PC-3 (cell line): ENCODE results near the gene WDR53. TPM values are rescaled to one million over a fixed set of nuclear protein-coding genes. Genes with fewer than 3 reads are reported as not detected.
"Not testable (repeated sequence)": the region's sequence is repeated elsewhere in the genome, so short reads cannot be mapped to it uniquely, and the experiment has no call there.

ENCODE experiments used
- ATAC-seq: fragments of 200-7000 bp; cut with Tn5 transposase; 2 replicates; pipeline ENCODE4 v1.9.1; 2020; ENCODE audit warnings: mild to moderate bottlenecking, moderate library complexity
- BruUV-seq: library from RNA; stranded (reverse); fragments of 400-500 nt; replicated peaks from 2 replicates; lab custom pipeline; 2021; lab: Mats Ljungman, UMichigan
- CTCF ChIA-PET: fragments of 300-600 bp; sonication (Branson Sonifier 250); formaldehyde crosslinking; loops from one replicate; lab custom pipeline; 2022; ENCODE audit warnings: antibody characterized with exemption; lab: Charles Lee
- POLR2A ChIA-PET: fragments of 300-600 bp; sonication (Branson Sonifier 250); formaldehyde crosslinking; loops from one replicate; lab custom pipeline; 2022; ENCODE audit warnings: antibody characterized with exemption; ENCODE audit not compliant: unreplicated experiment; lab: Charles Lee
- DNase-seq: peaks from one replicate; pipeline ENCODE4 v3.0.0-alpha.2; 2015
- H2AFZ ChIP-seq: fragments of 300-600 bp; sonication (generic); 2 replicates; pipeline ENCODE4 v1.6.0; 2016; ENCODE audit warnings: antibody characterized with exemption, low read length
- H3F3A ChIP-seq: fragments of 300-600 bp; sonication (generic); one replicate; pipeline ENCODE4 v1.6.0; 2017; ENCODE audit warnings: antibody characterized with exemption, low read length, control low read depth, mild to moderate bottlenecking; ENCODE audit not compliant: unreplicated experiment
- H3K27ac ChIP-seq: fragments of 300-600 bp; sonication (generic); 2 replicates; pipeline ENCODE4 v1.5.1; 2016; ENCODE audit warnings: mild to moderate bottlenecking, low read length
- H3K27me3 ChIP-seq: fragments of 300-600 bp; sonication (generic); 2 replicates; pipeline ENCODE4 v1.6.1; 2016; ENCODE audit warnings: low read length, mixed read lengths
- H3K36me3 ChIP-seq: fragments of 300-600 bp; sonication (generic); 2 replicates; pipeline ENCODE4 v1.6.1; 2016; ENCODE audit warnings: low read depth, mixed run types, low read length, mixed read lengths
- H3K4me1 ChIP-seq: fragments of 300-600 bp; sonication (generic); 2 replicates; pipeline ENCODE4 v1.5.1; 2016; ENCODE audit warnings: low read length; ENCODE audit not compliant: insufficient read depth
- H3K4me2 ChIP-seq: fragments of 300-600 bp; sonication (generic); 2 replicates; pipeline ENCODE4 v1.6.0; 2016; ENCODE audit warnings: low read length
- H3K4me3 ChIP-seq: fragments of 300-600 bp; sonication (generic); 2 replicates; pipeline ENCODE4 v1.5.1; 2016; ENCODE audit warnings: mild to moderate bottlenecking, low read length, mixed read lengths
- H3K79me2 ChIP-seq: fragments of 300-600 bp; sonication (generic); 2 replicates; pipeline ENCODE4 v1.6.1; 2017; ENCODE audit warnings: low read length, mixed read lengths
- H3K9ac ChIP-seq: fragments of 300-600 bp; sonication (generic); 2 replicates; pipeline ENCODE4 v1.6.0; 2016; ENCODE audit warnings: mild to moderate bottlenecking, low read length
- H3K9me2 ChIP-seq: fragments of 300-600 bp; sonication (generic); replicated peaks from 2 replicates; pipeline ENCODE4 v1.6.1; 2016; ENCODE audit warnings: mixed run types, low read length, mixed read lengths
- H3K9me3 ChIP-seq: fragments of 300-600 bp; sonication (generic); 2 replicates; pipeline ENCODE4 v1.6.1; 2016; ENCODE audit warnings: low read length, mixed read lengths
- H4K20me1 ChIP-seq: fragments of 300-600 bp; sonication (generic); 2 replicates; pipeline ENCODE4 v1.6.1; 2016; ENCODE audit warnings: low read length, mixed read lengths
- CTCF ChIP-seq: fragments of 300-600 bp; sonication (generic); conservative IDR thresholded peaks from 2 replicates; pipeline ENCODE4 v1.5.1; 2017; ENCODE audit warnings: antibody characterized with exemption, low read depth, mild to moderate bottlenecking, low read length
- EZH2 ChIP-seq: fragments of 300-600 bp; sonication (generic); IDR thresholded peaks from one replicate; pipeline ENCODE4 v1.6.1; 2017; ENCODE audit warnings: antibody characterized with exemption, mild to moderate bottlenecking, low read length; ENCODE audit not compliant: unreplicated experiment
- EZH2phosphoT487 ChIP-seq: fragments of 300-600 bp; sonication (generic); IDR thresholded peaks from 2 replicates; pipeline ENCODE4 v1.6.1; 2018; ENCODE audit warnings: mild to moderate bottlenecking, antibody characterized with exemption, low read length, borderline replicate concordance
- intact Hi-C: fragments of 100-400 bp; cut with micrococcal nuclease; formaldehyde crosslinking; loops from 2 replicates; pipeline ENCODE4 v1.9.0; 2023
- total RNA-seq: library from RNA; depleted of rRNA; stranded (reverse); fragments of >200 nt; gene quantifications from 2 replicates; pipeline ENCODE4 v1.2.3, GENCODE V29; 2014

Gene WDR53
- total RNA-seq, 1 experiment from 2014 or later = 11.7 TPM

GRCh38 chr3:196553551-196553950 is 14.8 kb downstream of the WDR53 start:
- H3K36me3 ChIP-seq = no peaks in the 10 kb centered on the region
- H3K9me3 ChIP-seq = no peaks in the 10 kb centered on the region
- H3K4me1 ChIP-seq = no peaks in the 10 kb centered on the region
- CTCF ChIA-PET = interaction anchor here (0.7 kb wide), 1 partner anchor 26 kb away, joined by 3 read pairs; no protein-coding TSS in a partner anchor
- no peak overlapping the region for H3K9ac ChIP-seq
- ATAC-seq (no peak), DNase-seq (no peak)
- no peak overlapping the region for H2AFZ ChIP-seq
- no peak for TF ChIP-seq EZH2
- no peak for TF ChIP-seq CTCF
- no peak for TF ChIP-seq EZH2phosphoT487
- no peaks in the 10 kb centered on the region for H3K27me3 ChIP-seq
- no peaks in the 10 kb centered on the region for H3F3A ChIP-seq
- H3K4me3 ChIP-seq = no peak overlapping the region
- H3K4me2 ChIP-seq = no peak overlapping the region
- H3K79me2 ChIP-seq = no peaks in the 10 kb centered on the region
- BruUV-seq = no TSS peak
- no peak overlapping the region for H3K27ac ChIP-seq
- H4K20me1 ChIP-seq = no peaks in the 10 kb centered on the region
- POLR2A ChIA-PET = no interaction called here
- H3K9me2 ChIP-seq = no peaks in the 10 kb centered on the region
- intact Hi-C loops = no loop called here

GRCh38 chr3:196552253-196552652 is 16.1 kb downstream of the WDR53 start:
- H3K27ac ChIP-seq = no peak overlapping the region
- H3K36me3 ChIP-seq = no peaks in the 10 kb centered on the region
- ChIA-PET CTCF (no interaction called here), POLR2A (no interaction called here)
- H3K79me2 ChIP-seq = no peaks in the 10 kb centered on the region
- no peak for ATAC-seq
- no peak overlapping the region for H2AFZ ChIP-seq
- no peaks in the 10 kb centered on the region for H3F3A ChIP-seq
- H3K27me3 ChIP-seq = no peaks in the 10 kb centered on the region
- H3K9ac ChIP-seq = no peak overlapping the region
- no peak overlapping the region for H3K4me3 ChIP-seq
- DNase-seq = no peak
- no peaks in the 10 kb centered on the region for H4K20me1 ChIP-seq
- no TSS peak for BruUV-seq
- H3K4me2 ChIP-seq = no peak overlapping the region
- no peaks in the 10 kb centered on the region for H3K9me3 ChIP-seq
- H3K9me2 ChIP-seq = no peaks in the 10 kb centered on the region
- intact Hi-C loops = no loop called here
- no peaks in the 10 kb centered on the region for H3K4me1 ChIP-seq
- no peak for TF ChIP-seq CTCF
- TF ChIP-seq EZH2phosphoT487 = no peak
- no peak for TF ChIP-seq EZH2

- H3K36me3 ChIP-seq, intact Hi-C loops, H3K79me2 ChIP-seq, POLR2A ChIA-PET, H3F3A ChIP-seq, ATAC-seq, CTCF ChIA-PET, H3K9me2 ChIP-seq, H3K9ac ChIP-seq, BruUV-seq, H3K4me1 ChIP-seq, H4K20me1 ChIP-seq, H3K4me2 ChIP-seq, H3K27ac ChIP-seq, H3K9me3 ChIP-seq, H3K4me3 ChIP-seq, DNase-seq, H2AFZ ChIP-seq, H3K27me3 ChIP-seq: not testable (repeated sequence)
Measured at GRCh38 chr3:196550172-196550571, 18.2 kb downstream of the WDR53 start.

GRCh38 chr3:196549312-196549711 is 19.0 kb downstream of the WDR53 start:
- CTCF ChIA-PET, H3K79me2 ChIP-seq, H2AFZ ChIP-seq, H3K9ac ChIP-seq, BruUV-seq, H3F3A ChIP-seq, H3K27me3 ChIP-seq, H3K36me3 ChIP-seq, intact Hi-C loops, H3K4me3 ChIP-seq, H3K4me2 ChIP-seq, ATAC-seq, H3K4me1 ChIP-seq, H3K9me3 ChIP-seq, H3K9me2 ChIP-seq, H3K27ac ChIP-seq, H4K20me1 ChIP-seq, POLR2A ChIA-PET, DNase-seq: not testable (repeated sequence)
